Measurements from ENCODE around the gene HDAC4.

DNA sequence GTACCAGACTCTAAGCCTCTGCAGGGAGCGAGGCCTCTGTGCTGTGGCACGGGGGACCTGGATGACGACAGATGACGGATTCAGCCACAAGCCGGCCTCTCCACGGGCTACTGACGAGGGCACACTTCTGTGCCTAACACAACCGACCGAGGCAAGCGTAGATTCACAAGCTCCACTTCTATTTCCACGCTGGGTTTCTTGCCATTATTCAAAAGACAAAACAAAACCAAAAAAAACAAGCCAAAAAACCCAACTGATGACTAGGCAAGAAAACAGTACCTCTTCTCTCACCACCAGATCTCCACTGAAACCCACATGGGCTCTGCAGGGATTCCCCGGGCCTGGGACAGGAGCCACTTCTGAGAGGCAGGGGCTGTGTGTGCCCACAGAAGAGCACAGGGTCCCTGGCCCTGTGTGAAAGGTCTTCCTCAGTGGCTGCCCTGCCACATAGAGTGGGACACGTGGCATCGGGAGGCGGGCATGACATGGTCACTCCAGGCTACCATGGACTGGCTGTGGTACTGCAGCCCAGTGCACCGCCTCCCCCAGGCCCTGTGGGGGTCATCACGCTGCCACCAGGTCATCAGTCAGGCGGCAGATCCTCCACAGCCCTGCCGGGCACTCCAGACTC is 254.7 kb downstream of the HDAC4 start:
- TF ChIP-seq, protein P1, sequence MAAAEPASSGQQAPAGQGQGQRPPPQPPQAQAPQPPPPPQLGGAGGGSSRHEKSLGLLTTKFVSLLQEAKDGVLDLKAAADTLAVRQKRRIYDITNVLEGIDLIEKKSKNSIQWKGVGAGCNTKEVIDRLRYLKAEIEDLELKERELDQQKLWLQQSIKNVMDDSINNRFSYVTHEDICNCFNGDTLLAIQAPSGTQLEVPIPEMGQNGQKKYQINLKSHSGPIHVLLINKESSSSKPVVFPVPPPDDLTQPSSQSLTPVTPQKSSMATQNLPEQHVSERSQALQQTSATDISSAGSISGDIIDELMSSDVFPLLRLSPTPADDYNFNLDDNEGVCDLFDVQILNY (CRISPR knock-in tag; IDR thresholded peaks at IDR 0.05), result no peak
- TF ChIP-seq CTCF (IDR thresholded peaks at IDR 0.05), result no peak
- TF ChIP-seq, protein P2, sequence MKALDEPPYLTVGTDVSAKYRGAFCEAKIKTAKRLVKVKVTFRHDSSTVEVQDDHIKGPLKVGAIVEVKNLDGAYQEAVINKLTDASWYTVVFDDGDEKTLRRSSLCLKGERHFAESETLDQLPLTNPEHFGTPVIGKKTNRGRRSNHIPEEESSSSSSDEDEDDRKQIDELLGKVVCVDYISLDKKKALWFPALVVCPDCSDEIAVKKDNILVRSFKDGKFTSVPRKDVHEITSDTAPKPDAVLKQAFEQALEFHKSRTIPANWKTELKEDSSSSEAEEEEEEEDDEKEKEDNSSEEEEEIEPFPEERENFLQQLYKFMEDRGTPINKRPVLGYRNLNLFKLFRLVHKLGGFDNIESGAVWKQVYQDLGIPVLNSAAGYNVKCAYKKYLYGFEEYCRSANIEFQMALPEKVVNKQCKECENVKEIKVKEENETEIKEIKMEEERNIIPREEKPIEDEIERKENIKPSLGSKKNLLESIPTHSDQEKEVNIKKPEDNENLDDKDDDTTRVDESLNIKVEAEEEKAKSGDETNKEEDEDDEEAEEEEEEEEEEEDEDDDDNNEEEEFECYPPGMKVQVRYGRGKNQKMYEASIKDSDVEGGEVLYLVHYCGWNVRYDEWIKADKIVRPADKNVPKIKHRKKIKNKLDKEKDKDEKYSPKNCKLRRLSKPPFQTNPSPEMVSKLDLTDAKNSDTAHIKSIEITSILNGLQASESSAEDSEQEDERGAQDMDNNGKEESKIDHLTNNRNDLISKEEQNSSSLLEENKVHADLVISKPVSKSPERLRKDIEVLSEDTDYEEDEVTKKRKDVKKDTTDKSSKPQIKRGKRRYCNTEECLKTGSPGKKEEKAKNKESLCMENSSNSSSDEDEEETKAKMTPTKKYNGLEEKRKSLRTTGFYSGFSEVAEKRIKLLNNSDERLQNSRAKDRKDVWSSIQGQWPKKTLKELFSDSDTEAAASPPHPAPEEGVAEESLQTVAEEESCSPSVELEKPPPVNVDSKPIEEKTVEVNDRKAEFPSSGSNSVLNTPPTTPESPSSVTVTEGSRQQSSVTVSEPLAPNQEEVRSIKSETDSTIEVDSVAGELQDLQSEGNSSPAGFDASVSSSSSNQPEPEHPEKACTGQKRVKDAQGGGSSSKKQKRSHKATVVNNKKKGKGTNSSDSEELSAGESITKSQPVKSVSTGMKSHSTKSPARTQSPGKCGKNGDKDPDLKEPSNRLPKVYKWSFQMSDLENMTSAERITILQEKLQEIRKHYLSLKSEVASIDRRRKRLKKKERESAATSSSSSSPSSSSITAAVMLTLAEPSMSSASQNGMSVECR (CRISPR knock-in tag; IDR thresholded peaks at IDR 0.05; ENCODE audit: borderline replicate concordance), result no peak
- no peak for TF ChIP-seq IRF1 (CRISPR knock-in tag; IDR thresholded peaks at IDR 0.05)
- no peak for TF ChIP-seq ZSCAN18 (CRISPR knock-in tag; IDR thresholded peaks at IDR 0.05)
- TF ChIP-seq RELA (CRISPR knock-in tag; IDR thresholded peaks at IDR 0.05; ENCODE audit: borderline replicate concordance), result no peak
- TF ChIP-seq ATF2 (CRISPR knock-in tag; IDR thresholded peaks at IDR 0.05; ENCODE audit: borderline replicate concordance, low read depth), result no peak
- TF ChIP-seq NR1H2 (CRISPR knock-in tag; IDR thresholded peaks at IDR 0.05), result no peak
- TF ChIP-seq ZNF281 (CRISPR knock-in tag; IDR thresholded peaks at IDR 0.05), result no peak
- no peak for TF ChIP-seq IRF2 (CRISPR knock-in tag; IDR thresholded peaks at IDR 0.05; ENCODE audit: borderline replicate concordance, low read depth)

Measured in WTC11 (cell line).